WI38 (cell line): ENCODE data around the gene GSDMA.
A peak's percentile ranks its signal among the peaks of the same experiment; 100 is the strongest.

Source experiments
- H3K4me3 ChIP-seq: 2 replicates; pipeline ENCODE4 v1.5.1; 2011; ENCODE audit warnings: low read depth, mild to moderate bottlenecking, control low read depth, low read length
- CTCF ChIP-seq: IDR thresholded peaks from 2 replicates; pipeline ENCODE4 v1.5.1; 2012; ENCODE audit warnings: low read depth, mild to moderate bottlenecking, control low read depth, low read length

Gene GSDMA

GRCh38 chr17:39922006-39922405 is 40.8 kb upstream of the GSDMA start:
- no peak overlapping the region for H3K4me3 ChIP-seq
- no peak for TF ChIP-seq CTCF

GRCh38 chr17:39923230-39923629 is 39.6 kb upstream of the GSDMA start:
- no peak overlapping the region for H3K4me3 ChIP-seq
- TF ChIP-seq CTCF, result no peak

- TF ChIP-seq CTCF, result peak; percentile 40
- H3K4me3 ChIP-seq, result no peak overlapping the region
These were observed 38.7 kb upstream of the GSDMA start for GRCh38 chr17:39923836-39924690.

GRCh38 chr17:39924691-39925055 is 38.1 kb upstream of the GSDMA start:
- no peak overlapping the region for H3K4me3 ChIP-seq
- TF ChIP-seq CTCF, result no peak; the same call in 1 of the 2 replicates

GRCh38 chr17:39925282-39926134 is 37.3 kb upstream of the GSDMA start:
- peak overlapping the region; percentile 84 for H3K4me3 ChIP-seq
- no peak for TF ChIP-seq CTCF

- peak overlapping the region; percentile 84 for H3K4me3 ChIP-seq
- TF ChIP-seq CTCF, result no peak
These were observed 36.6 kb upstream of the GSDMA start for GRCh38 chr17:39926135-39926587.

- peak overlapping the region; percentile 84 for H3K4me3 ChIP-seq
- TF ChIP-seq CTCF, result no peak
These were observed 36.2 kb upstream of the GSDMA start for GRCh38 chr17:39926588-39927100.
